K562 (cell line): ENCODE results near the gene PRM2.

Experiments used
- CBX2 ChIP-seq: fragments of 200-600 bp; sonication (generic); IDR thresholded peaks from one replicate; pipeline ENCODE4 v1.6.1; 2012; ENCODE audit warnings: mild to moderate bottlenecking, low read length, inconsistent platforms; ENCODE audit not compliant: insufficient read depth, poor library complexity, severe bottlenecking
- EZH2 ChIP-seq: IDR thresholded peaks from 2 replicates; pipeline ENCODE4 v1.6.1; 2012; ENCODE audit warnings: low read depth, mild to moderate bottlenecking, inconsistent platforms, low read length, borderline replicate concordance
- FOXA3 ChIP-seq, 2 experiments: fragments of 450-650 bp in 1 of 2; sonication (generic) in 1 of 2; formaldehyde crosslinking; IDR thresholded peaks in 1 of 2; conservative IDR thresholded peaks in 1 of 2; 2 replicates each; pipeline versions ENCODE4 v1.4.0 to v1.8.0; 2020 to 2022; ENCODE audit warnings: mild to moderate bottlenecking in 2 of 2, missing genetic modification reagents in 1 of 2
- JUND ChIP-seq, 2 experiments: IDR thresholded peaks; 2 replicates in 1 of 2; 3 replicates in 1 of 2; pipeline ENCODE4 v1.6.1; 2011; ENCODE audit warnings: borderline replicate concordance in 2 of 2, low read depth in 2 of 2, low read length in 2 of 2, improper control_type of control experiment in 1 of 2, missing biosample characterization in 1 of 2, missing genetic modification characterization in 1 of 2, missing genetic modification reagents in 1 of 2
- NBN ChIP-seq: fragments of 450-650 bp; IDR thresholded peaks from 2 replicates; pipeline ENCODE4 v1.6.1; 2016; ENCODE audit warnings: low read depth, mild to moderate bottlenecking
- ZBTB17 ChIP-seq: fragments of 450-650 bp; formaldehyde crosslinking; IDR thresholded peaks from 2 replicates; pipeline ENCODE4 v1.4.0; 2020; ENCODE audit warnings: mild to moderate bottlenecking
- TF ChIP-seq, protein P1 (sequence below): fragments of 250-450 bp; sonication (Bioruptor Pico); IDR thresholded peaks from 2 replicates; pipeline ENCODE4 v1.8.0; 2021; ENCODE audit warnings: mild to moderate bottlenecking, moderate library complexity
- TF ChIP-seq, protein P2 (sequence below), 2 experiments: fragments of 450-650 bp; formaldehyde crosslinking in 1 of 2; IDR thresholded peaks; 2 replicates each; pipeline versions ENCODE4 v1.4.0 to v1.6.1; 2014 to 2020; ENCODE audit warnings: mild to moderate bottlenecking in 2 of 2, borderline replicate concordance in 1 of 2, low read depth in 1 of 2
- TF ChIP-seq, protein P3 (sequence below), 3 experiments: IDR thresholded peaks in 2 of 3; conservative IDR thresholded peaks in 1 of 3; 2 replicates each; pipeline ENCODE4 v1.5.1; 2011 to 2012; ENCODE audit warnings: low read length in 3 of 3, mild to moderate bottlenecking in 3 of 3, control low read depth in 2 of 3, improper control_type of control experiment in 1 of 3, inconsistent platforms in 1 of 3, low read depth in 1 of 3, mixed read lengths in 1 of 3, moderate library complexity in 1 of 3; ENCODE audit not compliant: insufficient read depth in 2 of 3

DNA sequence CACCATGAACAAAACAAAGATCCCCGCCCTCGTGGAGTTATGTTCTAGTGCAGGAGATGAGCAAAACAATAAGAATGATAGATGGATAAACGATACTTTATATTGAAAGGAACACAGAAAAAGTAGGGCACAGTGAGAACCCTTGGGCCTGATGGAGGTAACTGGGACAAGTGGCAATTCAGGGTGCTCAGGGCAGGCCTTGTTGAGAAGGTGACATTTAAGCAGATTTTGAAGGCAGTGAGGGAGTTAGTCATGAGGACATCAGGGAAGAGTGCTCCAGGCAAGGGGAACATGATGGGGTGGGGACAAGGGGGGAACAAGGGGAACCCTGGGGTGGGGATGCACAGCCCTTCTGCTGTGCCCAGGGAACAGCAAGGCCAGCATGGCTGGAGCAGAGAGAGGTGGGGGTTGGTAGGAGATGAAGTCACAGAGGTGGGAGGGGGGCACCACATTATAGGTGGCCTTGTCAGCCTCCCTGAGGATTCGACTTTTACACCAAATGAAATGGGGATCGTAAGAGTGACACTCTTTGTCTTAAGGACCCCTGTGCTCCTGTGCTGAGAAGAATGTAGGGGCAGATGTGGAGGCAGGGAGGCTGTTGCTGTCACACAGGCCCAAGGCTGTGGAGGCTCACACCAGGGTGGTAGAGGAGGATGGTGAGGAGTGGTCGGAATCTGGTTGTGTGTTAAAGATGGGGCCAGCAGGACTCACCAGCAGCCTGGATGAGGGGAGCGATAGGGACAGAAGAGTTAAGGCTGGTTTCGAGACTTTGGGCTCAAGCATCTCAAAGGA is 14.0 kb upstream of the PRM2 start:
- TF ChIP-seq NBN (no peak), EZH2 (no peak), JUND (IDR thresholded peaks at IDR 0.05; ENCODE audit: borderline replicate concordance, low read depth, low read length) (no peak), JUND (tag; IDR thresholded peaks at IDR 0.05; ENCODE audit: borderline replicate concordance, low read depth, low read length) (no peak), ZBTB17 (CRISPR knock-in tag) (no peak), FOXA3 (CRISPR knock-in tag; conservative IDR thresholded peaks at IDR 0.05 in 1 of 2, IDR thresholded peaks at IDR 0.05 in 1 of 2) (no peak), CBX2 (no peak)
- TF ChIP-seq, protein P1, sequence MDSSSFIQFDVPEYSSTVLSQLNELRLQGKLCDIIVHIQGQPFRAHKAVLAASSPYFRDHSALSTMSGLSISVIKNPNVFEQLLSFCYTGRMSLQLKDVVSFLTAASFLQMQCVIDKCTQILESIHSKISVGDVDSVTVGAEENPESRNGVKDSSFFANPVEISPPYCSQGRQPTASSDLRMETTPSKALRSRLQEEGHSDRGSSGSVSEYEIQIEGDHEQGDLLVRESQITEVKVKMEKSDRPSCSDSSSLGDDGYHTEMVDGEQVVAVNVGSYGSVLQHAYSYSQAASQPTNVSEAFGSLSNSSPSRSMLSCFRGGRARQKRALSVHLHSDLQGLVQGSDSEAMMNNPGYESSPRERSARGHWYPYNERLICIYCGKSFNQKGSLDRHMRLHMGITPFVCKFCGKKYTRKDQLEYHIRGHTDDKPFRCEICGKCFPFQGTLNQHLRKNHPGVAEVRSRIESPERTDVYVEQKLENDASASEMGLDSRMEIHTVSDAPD = no peak
- TF ChIP-seq, protein P2, sequence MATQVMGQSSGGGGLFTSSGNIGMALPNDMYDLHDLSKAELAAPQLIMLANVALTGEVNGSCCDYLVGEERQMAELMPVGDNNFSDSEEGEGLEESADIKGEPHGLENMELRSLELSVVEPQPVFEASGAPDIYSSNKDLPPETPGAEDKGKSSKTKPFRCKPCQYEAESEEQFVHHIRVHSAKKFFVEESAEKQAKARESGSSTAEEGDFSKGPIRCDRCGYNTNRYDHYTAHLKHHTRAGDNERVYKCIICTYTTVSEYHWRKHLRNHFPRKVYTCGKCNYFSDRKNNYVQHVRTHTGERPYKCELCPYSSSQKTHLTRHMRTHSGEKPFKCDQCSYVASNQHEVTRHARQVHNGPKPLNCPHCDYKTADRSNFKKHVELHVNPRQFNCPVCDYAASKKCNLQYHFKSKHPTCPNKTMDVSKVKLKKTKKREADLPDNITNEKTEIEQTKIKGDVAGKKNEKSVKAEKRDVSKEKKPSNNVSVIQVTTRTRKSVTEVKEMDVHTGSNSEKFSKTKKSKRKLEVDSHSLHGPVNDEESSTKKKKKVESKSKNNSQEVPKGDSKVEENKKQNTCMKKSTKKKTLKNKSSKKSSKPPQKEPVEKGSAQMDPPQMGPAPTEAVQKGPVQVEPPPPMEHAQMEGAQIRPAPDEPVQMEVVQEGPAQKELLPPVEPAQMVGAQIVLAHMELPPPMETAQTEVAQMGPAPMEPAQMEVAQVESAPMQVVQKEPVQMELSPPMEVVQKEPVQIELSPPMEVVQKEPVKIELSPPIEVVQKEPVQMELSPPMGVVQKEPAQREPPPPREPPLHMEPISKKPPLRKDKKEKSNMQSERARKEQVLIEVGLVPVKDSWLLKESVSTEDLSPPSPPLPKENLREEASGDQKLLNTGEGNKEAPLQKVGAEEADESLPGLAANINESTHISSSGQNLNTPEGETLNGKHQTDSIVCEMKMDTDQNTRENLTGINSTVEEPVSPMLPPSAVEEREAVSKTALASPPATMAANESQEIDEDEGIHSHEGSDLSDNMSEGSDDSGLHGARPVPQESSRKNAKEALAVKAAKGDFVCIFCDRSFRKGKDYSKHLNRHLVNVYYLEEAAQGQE (IDR thresholded peaks at IDR 0.05; ENCODE audit: borderline replicate concordance) = no peak
- TF ChIP-seq, protein P2 (CRISPR knock-in tag; IDR thresholded peaks at IDR 0.05; ENCODE audit: low read depth) = no peak
- TF ChIP-seq, protein P3, sequence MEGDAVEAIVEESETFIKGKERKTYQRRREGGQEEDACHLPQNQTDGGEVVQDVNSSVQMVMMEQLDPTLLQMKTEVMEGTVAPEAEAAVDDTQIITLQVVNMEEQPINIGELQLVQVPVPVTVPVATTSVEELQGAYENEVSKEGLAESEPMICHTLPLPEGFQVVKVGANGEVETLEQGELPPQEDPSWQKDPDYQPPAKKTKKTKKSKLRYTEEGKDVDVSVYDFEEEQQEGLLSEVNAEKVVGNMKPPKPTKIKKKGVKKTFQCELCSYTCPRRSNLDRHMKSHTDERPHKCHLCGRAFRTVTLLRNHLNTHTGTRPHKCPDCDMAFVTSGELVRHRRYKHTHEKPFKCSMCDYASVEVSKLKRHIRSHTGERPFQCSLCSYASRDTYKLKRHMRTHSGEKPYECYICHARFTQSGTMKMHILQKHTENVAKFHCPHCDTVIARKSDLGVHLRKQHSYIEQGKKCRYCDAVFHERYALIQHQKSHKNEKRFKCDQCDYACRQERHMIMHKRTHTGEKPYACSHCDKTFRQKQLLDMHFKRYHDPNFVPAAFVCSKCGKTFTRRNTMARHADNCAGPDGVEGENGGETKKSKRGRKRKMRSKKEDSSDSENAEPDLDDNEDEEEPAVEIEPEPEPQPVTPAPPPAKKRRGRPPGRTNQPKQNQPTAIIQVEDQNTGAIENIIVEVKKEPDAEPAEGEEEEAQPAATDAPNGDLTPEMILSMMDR (IDR thresholded peaks at IDR 0.05 in 2 of 3, conservative IDR thresholded peaks at IDR 0.05 in 1 of 3; ENCODE audit: insufficient read depth in 2 of 3, low read depth in 1 of 3, low read length in 3 of 3) = no peak
